AG09309 (cell line): ENCODE results near the gene KIF2C.

Experiments used
- DNase-seq: peaks from one replicate; pipeline ENCODE4 v3.0.0-alpha.2; 2010; ENCODE audit warnings: low read depth
- H3K4me3 ChIP-seq: 2 replicates; pipeline ENCODE4 v1.5.1; 2011; ENCODE audit warnings: mild to moderate bottlenecking, low read depth, low read length, moderate library complexity; ENCODE audit not compliant: control insufficient read depth
- TF ChIP-seq, protein P1 (sequence below): IDR thresholded peaks from 2 replicates; pipeline ENCODE4 v1.5.1; 2011; ENCODE audit warnings: mild to moderate bottlenecking, low read depth, low read length, inconsistent platforms; ENCODE audit not compliant: insufficient read depth, control insufficient read depth; ENCODE audit errors: missing control alignments

KIF2C gene

DNA sequence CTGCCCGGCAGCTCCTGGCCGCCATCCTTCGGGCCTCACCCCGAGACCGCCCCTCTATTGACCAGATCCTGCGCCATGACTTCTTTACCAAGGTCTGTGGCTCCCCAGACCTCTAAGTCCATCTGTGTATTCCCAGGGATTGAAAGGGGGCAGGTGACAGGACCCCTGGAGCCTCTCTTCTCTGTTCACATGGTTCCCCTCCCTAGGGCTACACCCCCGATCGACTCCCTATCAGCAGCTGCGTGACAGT is 63.4 kb downstream of the KIF2C start:
- DNase-seq, result no peak
- H3K4me3 ChIP-seq, result peak overlapping the region; percentile 97
- TF ChIP-seq, protein P1, sequence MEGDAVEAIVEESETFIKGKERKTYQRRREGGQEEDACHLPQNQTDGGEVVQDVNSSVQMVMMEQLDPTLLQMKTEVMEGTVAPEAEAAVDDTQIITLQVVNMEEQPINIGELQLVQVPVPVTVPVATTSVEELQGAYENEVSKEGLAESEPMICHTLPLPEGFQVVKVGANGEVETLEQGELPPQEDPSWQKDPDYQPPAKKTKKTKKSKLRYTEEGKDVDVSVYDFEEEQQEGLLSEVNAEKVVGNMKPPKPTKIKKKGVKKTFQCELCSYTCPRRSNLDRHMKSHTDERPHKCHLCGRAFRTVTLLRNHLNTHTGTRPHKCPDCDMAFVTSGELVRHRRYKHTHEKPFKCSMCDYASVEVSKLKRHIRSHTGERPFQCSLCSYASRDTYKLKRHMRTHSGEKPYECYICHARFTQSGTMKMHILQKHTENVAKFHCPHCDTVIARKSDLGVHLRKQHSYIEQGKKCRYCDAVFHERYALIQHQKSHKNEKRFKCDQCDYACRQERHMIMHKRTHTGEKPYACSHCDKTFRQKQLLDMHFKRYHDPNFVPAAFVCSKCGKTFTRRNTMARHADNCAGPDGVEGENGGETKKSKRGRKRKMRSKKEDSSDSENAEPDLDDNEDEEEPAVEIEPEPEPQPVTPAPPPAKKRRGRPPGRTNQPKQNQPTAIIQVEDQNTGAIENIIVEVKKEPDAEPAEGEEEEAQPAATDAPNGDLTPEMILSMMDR, result no peak

DNA sequence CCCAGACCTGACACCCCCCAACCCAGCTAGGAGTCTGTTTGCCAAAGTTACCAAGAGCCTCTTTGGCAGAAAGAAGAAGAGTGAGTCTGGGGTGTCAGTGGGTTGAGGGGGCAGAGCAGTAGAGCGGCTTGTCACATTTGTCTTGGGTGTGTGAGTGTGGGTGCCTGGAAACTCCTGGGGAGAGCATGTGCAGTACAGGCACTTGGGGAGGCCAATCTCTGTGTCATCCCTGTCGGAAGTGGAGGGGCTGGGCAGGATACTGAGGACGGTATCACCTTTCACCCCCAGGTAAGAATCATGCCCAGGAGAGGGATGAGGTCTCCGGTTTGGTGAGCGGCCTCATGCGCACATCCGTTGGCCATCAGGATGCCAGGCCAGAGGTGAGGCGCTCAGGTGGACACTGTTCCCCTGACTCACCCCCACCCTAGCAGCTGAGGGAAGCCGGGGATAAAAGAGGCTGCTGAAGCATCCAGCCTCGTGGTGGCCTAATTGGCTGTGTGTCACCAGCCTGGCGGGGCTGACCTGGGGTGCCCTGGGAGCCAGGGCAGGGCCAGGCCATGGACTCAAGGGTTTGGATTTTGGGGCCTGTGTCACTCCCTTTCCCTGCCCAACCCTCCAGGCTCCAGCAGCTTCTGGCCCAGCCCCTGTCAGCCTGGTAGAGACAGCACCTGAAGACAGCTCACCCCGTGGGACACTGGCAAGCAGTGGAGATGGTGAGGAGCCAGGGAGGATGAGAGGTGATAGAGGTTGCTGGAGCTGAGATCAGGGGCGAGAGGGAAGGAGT is 63.9 kb downstream of the KIF2C start:
- H3K4me3 ChIP-seq, result peak overlapping the region; percentile 97; the same call in 1 of the 2 replicates
- TF ChIP-seq, protein P1, result no peak
- no peak for DNase-seq

DNA sequence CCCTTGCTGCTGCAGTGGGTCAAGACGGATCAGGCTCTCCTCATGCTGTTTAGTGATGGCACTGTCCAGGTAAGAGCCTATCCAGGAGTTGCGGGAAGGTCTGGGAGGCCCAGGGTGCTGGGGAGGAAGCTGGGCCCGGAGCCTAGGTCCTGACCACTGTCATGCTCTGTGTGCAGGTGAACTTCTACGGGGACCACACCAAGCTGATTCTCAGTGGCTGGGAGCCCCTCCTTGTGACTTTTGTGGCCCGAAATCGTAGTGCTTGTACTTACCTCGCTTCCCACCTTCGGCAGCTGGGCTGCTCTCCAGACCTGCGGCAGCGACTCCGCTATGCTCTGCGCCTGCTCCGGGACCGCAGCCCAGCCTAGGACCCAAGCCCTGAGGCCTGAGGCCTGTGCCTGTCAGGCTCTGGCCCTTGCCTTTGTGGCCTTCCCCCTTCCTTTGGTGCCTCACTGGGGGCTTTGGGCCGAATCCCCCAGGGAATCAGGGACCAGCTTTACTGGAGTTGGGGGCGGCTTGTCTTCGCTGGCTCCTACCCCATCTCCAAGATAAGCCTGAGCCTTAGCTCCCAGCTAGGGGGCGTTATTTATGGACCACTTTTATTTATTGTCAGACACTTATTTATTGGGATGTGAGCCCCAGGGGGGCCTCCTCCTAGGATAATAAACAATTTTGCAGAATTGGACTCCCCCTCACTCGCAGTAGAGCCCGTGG is 65.8 kb downstream of the KIF2C start:
- TF ChIP-seq, protein P1, result no peak
- no peak for DNase-seq
- no peak overlapping the region for H3K4me3 ChIP-seq

DNA sequence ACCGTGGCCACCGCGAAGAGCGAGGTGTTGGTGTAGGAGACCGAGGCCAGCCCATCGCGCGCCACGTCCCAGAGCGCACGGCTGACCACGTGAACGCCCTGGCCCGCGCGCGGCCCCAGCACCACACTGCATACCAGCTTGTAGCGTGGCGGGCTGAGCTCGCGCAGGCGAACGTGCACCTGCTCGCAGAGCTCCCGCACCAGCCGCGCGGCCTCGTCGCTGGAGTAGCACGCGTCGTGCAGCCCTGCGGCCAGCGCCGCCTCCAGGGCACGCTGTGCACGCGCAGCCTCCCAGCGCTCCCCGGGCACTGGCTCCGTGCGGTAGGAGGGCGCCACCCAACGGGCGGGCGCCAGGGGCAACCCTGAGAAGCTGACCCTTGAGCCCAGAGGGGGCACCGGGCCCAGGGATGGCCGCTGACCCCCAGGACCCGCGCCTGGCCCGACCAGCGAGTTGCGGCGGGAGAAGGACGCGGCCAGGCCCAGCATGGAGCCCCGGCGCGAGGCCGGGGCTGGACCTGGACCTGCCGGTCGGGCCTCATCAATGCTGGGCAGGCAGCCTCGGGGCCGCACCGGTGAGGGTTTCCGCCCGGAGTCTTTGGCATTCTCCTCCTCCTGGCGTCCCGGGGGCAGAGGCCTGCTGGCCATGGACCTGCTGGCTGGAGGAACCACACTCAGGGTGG is 66.5 kb downstream of the KIF2C start:
- no peak overlapping the region; the same call in 1 of the 2 replicates for H3K4me3 ChIP-seq
- TF ChIP-seq, protein P1, result no peak
- DNase-seq, result no peak

DNA sequence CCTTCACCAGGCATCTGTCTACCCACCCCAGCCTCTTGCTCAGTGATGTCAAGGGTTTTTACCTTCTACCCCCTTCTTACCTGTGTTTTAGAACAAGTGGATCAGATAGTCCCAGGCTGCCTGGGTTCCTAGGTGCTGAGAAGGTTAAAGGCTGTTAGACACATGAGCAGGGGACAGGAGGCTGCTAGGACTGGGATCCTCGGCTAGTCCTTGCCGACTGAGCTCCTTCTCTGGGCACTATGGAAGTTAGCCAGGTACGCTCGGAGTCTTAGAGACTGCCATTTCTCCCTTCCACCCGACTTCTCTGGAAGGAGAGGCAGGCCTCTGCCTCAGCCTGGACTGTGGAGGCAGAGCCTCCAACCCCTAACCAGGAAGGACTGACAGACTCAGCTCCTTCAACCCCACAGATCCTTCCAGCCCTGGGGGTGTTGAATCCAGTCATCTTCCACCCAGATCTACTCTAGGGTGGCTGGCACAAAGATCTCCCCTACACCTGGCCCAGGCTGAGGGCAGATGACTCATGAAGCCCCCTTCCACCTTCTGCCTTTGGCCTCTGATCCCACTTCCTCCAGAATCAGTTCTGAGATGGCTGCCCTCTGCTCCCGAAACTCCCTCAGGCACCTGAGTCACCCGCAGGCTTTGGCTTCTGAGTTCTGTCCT is 67.2 kb downstream of the KIF2C start, which contains the start of gene DYNLT4:
Gene DYNLT4, minus strand, starts transcription at position 648 of the 660 bp plus-strand sequence. CDS start 683 bp downstream, outside the sequence.
- TF ChIP-seq, protein P1, result no peak
- peak within 1 kb of the TSS; percentile 33 for H3K4me3 ChIP-seq
- DNase-seq, result no peak

DNA sequence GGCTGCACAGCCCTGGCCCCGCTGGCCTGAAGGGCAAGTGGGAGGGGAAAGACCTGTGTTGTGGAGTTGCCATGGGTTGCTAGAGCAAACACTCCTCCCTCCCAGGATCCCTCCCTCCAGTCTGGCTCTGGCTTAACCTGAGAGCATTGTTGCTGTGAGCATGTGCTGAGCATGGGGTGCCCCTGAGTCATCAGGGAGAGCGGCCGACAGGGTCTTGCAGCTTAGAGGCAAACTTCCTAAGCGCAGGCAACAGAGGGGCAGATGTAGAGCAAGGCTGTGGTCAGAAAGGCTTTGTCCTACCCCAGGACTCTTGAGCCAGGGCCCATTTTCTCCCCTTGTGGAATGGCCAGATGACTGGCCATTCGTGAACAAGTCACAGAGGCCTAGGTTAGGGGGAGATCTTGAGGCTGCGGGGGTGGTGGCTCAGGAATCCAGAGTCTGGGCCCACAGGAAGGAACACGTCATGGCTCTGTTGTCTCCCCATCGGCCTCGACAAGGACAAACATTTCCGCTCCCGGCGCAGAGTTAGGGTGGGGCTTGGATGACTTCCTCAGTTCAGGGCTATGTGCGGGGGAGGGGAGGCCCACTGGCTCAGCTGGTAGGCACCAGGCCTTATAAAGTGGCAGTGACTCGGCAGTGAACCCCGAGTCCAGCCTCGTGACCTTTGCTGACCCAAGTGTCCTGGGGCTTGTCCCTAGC is 67.9 kb downstream of the KIF2C start:
- TF ChIP-seq, protein P1, result no peak
- H3K4me3 ChIP-seq, result peak overlapping the region; percentile 33; the same call in 1 of the 2 replicates
- peak; percentile 99 for DNase-seq
